IPS-18a (cell line): ENCODE results near the gene DYRK1A.
A peak's percentile ranks its signal among the peaks of the same experiment; 100 is the strongest.

Experiments used
- H3K27ac ChIP-seq: one replicate; pipeline ENCODE4 v1.5.1; 2013; ENCODE audit warnings: low read length
- H3K27me3 ChIP-seq: one replicate; pipeline ENCODE4 v1.6.1; 2013; ENCODE audit warnings: mild to moderate bottlenecking, low read length; ENCODE audit not compliant: control insufficient read depth, insufficient read depth
- H3K36me3 ChIP-seq: one replicate; pipeline ENCODE4 v1.6.1; 2013; ENCODE audit warnings: low read depth, low read length; ENCODE audit not compliant: control insufficient read depth
- H3K4me1 ChIP-seq: one replicate; pipeline ENCODE4 v1.6.1; 2013; ENCODE audit warnings: low read depth, low read length; ENCODE audit not compliant: control insufficient read depth
- H3K4me3 ChIP-seq: one replicate; pipeline ENCODE4 v1.5.1; 2013; ENCODE audit warnings: low read length
- H3K9ac ChIP-seq: one replicate; pipeline ENCODE4 v1.6.1; 2013; ENCODE audit warnings: mild to moderate bottlenecking, low read length, moderate library complexity
- H3K9me3 ChIP-seq: one replicate; pipeline ENCODE4 v1.6.1; 2013; ENCODE audit warnings: low read depth, low read length; ENCODE audit not compliant: control insufficient read depth

DYRK1A gene

DNA sequence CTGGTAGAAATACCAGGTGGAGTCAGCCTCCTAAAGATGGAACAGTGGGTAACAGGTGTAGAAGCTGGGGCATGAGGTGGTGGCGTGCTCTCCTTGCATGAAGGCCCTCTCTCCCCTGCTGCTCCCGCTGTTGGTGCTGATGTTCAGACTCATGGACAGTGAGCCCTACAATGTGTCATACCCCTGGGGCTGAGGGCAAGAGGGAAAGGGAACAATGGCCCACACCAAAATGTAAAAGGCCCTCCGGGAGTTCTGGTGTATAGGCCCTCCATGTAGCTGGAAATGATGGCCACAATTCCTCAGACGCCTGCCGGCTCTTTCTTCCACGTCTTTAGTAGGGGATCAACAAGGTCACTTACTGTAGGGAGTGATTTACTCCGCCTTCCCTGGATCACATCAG lies 194.9 kb downstream of the DYRK1A start:
- H3K36me3 ChIP-seq, result no peaks in the 10 kb centered on the region
- H3K9ac ChIP-seq, result no peak overlapping the region
- no peak overlapping the region for H3K4me3 ChIP-seq
- peaks cover 14% of the 10 kb centered on the region for H3K4me1 ChIP-seq
- peaks cover 9% of the 10 kb centered on the region for H3K27me3 ChIP-seq
- no peaks in the 10 kb centered on the region for H3K9me3 ChIP-seq
- H3K27ac ChIP-seq, result no peak overlapping the region

DNA sequence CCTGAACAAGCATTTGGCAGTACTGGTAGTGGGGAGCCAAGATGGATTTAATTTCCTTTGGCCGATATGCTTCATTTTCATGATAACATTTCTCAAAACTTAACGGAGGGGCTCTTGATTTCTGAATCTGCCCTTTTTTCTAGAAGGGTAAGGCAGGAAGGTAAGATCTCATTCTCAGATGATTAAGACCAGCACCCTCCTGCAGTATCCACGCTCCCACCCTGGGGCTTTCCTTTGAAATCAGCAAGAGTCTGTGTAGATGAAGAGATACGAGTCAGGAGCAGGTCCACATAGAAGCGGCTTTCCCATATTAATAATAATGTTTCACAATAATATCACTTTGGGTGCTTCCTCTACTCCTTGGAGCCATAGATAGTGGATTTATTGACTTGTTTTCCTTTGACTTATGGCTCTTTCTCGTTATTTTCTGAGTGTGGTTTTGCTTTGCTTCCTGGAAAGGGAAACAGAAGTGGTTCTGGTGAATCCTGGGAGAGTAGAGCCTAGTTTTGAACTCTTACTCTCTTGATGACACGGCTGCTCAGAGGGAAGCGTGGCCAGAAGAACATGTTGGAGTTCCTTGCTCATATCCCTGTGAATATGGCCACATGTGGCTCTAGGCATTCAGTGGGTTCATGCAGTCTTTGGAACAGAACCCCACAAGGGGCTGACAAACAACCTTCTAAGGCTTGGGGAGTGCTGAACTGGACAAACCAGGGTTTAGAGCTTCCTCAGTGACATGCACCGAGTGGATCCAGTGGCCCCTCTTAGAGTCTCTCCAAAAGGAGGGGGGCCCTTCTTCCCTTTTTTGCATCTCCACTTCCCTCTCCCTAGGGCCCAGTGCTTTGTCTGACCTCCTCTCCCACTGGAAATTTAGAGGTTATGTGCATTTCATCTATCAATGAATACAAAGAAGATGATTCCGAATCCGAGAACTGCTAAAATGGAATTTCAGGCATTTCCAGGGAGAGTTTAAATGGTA lies 195.7 kb downstream of the DYRK1A start:
- Histone ChIP-seq H3K27me3 (peaks cover 9% of the 10 kb centered on the region), H3K27ac (no peak overlapping the region), H3K36me3 (no peaks in the 10 kb centered on the region), H3K4me1 (peaks cover 14% of the 10 kb centered on the region), H3K4me3 (no peak overlapping the region), H3K9ac (no peak overlapping the region), H3K9me3 (no peaks in the 10 kb centered on the region)

GRCh38 chr21:37562920-37563640 lies 196.5 kb downstream of the DYRK1A start:
- H3K4me3 ChIP-seq, result peak overlapping the region; percentile 45
- peak overlapping the region; percentile 4 for H3K9ac ChIP-seq
- peaks cover 14% of the 10 kb centered on the region for H3K4me1 ChIP-seq
- no peaks in the 10 kb centered on the region for H3K36me3 ChIP-seq
- peaks cover 9% of the 10 kb centered on the region for H3K27me3 ChIP-seq
- no peaks in the 10 kb centered on the region for H3K9me3 ChIP-seq
- no peak overlapping the region for H3K27ac ChIP-seq

DNA sequence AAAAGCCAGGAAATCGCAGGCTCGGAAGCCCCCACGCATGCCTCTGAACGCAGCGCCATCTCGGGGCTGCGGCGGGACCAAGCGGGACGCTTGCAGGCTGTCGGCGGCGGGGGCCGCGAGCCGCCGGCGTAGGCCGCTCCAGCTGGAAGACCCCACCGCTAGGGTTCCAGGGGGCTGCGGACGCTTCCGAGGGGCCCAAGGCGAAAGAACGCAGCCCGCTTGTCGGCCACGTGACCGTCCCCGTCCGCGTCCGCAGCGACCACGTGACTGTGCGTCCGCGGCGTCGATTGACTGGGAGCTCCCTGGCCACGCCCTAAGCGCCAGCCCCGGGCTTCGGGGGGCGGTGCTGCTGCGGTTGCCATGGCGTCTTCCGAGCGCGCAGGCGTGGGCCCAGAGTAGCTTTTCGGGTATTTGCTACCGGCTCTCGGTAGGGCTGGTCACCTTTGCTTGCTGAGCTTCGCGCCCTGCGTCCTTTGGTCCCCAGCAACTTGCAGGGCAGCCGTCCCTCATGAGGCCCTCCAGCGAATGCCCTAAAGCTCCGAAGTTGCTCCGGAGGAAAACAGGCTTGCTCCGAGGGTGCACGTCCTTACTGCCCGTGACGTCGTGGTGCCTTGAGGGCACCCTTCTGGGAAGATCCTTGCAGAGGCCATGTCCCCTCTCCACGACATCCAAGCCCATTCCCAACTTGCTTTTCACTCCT lies 197.2 kb downstream of the DYRK1A start:
- Histone ChIP-seq H3K36me3 (no peaks in the 10 kb centered on the region), H3K27me3 (peaks cover 9% of the 10 kb centered on the region), H3K4me1 (peaks cover 14% of the 10 kb centered on the region), H3K27ac (no peak overlapping the region), H3K9ac (peak overlapping the region; percentile 21), H3K4me3 (peak overlapping the region; percentile 58), H3K9me3 (no peaks in the 10 kb centered on the region)

GRCh38 chr21:37564341-37564923 lies 197.9 kb downstream of the DYRK1A start:
- H3K27me3 ChIP-seq, result peaks cover 9% of the 10 kb centered on the region
- H3K9ac ChIP-seq, result peak overlapping the region; percentile 21
- H3K36me3 ChIP-seq, result no peaks in the 10 kb centered on the region
- H3K4me3 ChIP-seq, result peak overlapping the region; percentile 58
- peaks cover 14% of the 10 kb centered on the region for H3K4me1 ChIP-seq
- H3K27ac ChIP-seq, result peak overlapping the region; percentile 33
- no peaks in the 10 kb centered on the region for H3K9me3 ChIP-seq

DNA sequence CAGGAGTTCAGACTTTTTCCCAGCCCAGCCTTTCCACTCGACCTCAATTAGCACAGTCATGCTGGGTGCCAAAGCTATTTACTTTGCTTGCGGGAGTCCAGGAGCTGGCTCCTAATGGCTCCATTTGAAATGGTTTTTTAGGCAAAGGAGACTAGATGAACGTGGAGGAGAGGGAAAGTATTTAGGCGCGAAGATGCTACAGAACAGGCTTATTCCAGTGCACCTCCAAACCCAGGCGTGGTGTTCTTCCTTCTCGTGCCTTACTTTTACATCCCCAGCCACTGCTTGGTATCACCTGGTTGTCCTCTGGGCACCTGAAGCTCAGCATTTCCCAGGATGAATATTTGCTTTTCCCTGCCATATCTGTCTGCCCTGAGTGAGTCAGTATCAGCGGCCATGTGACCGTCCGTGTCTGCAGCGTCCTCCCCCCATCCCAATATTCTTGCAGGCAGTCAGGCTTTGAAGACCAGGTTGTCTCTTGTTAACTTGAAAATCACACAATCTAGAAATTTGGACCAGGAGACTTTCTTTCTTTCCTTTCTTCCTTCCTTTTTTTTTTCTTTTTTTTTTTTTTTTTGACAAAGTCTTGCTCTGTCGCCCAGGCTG lies 198.5 kb downstream of the DYRK1A start:
- peak overlapping the region; percentile 21 for H3K9ac ChIP-seq
- peak overlapping the region; percentile 33 for H3K27ac ChIP-seq
- no peaks in the 10 kb centered on the region for H3K9me3 ChIP-seq
- H3K4me1 ChIP-seq, result peaks cover 14% of the 10 kb centered on the region
- peaks cover 9% of the 10 kb centered on the region for H3K27me3 ChIP-seq
- H3K4me3 ChIP-seq, result peak overlapping the region; percentile 58
- H3K36me3 ChIP-seq, result no peaks in the 10 kb centered on the region

DNA sequence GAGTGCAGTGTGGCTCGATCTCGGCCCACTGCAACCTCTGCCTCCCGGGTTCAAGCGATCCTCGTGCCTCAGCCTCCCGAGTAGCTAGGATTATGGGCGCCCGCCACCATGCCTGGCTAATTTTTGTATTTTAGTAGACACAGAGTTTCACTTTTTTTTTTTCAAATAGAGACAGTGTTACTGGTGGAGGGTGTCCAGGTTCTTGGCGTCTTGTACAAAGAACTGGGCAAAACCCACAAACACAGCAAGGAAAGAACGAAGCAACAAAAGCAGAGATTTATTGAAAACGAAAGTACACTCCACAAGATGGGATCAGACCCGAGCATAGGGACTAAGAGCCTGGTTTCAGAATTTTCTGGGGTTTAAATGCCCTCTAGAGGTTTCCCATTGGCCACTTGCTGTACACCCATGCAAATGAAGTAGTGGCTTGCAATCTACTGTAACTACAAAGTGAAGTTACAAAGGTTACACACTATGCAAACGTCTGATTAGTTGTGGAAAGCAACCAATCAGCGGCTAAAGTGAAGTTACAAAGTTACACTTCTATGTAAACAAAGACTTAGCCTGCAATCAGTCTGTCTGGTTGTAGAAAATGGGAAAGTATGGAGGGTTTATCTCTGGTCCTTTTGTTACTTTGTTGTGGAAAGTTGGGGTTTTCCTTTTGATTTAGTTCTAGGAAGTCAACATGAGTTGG lies 199.1 kb downstream of the DYRK1A start:
- no peaks in the 10 kb centered on the region for H3K9me3 ChIP-seq
- H3K27ac ChIP-seq, result no peak overlapping the region

GRCh38 chr21:37566790-37567615 lies 200.4 kb downstream of the DYRK1A start:
- no peak overlapping the region for H3K9ac ChIP-seq
- no peaks in the 10 kb centered on the region for H3K9me3 ChIP-seq
- H3K4me1 ChIP-seq, result peaks cover 14% of the 10 kb centered on the region
- no peaks in the 10 kb centered on the region for H3K36me3 ChIP-seq
- peaks cover 9% of the 10 kb centered on the region for H3K27me3 ChIP-seq
- H3K4me3 ChIP-seq, result no peak overlapping the region
- no peak overlapping the region for H3K27ac ChIP-seq

More for the DNA sequence above, 199.1 kb downstream of the DYRK1A start:
- Histone ChIP-seq H3K36me3 (no peaks in the 10 kb centered on the region), H3K4me3 (no peak overlapping the region), H3K9ac (no peak overlapping the region), H3K27me3 (peaks cover 9% of the 10 kb centered on the region), H3K4me1 (peaks cover 14% of the 10 kb centered on the region)

DNA sequence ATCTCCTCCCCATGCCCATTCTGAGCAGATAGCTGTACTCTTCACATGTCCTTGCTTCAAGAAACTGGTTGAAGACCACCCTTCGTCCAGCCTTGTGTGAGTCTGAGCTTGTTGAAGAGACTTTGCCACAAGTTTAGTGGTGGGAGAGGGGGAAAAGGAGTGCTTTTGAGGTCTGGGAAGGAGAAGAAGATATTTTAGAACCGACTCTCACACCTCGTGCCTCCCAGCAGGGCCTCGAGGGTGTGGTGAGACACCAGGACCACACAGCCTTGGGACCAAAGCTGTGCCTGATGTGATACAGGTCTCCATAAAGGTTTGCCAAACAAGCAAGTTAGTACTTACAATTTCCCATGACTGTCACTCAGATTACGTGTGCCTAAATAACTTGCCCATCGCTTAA lies 201.8 kb downstream of the DYRK1A start:
- H3K4me1 ChIP-seq, result peaks cover 14% of the 10 kb centered on the region
- no peaks in the 10 kb centered on the region for H3K9me3 ChIP-seq
- H3K27me3 ChIP-seq, result peaks cover under 1% of the 10 kb centered on the region
- H3K9ac ChIP-seq, result no peak overlapping the region
- no peak overlapping the region for H3K27ac ChIP-seq
- no peak overlapping the region for H3K4me3 ChIP-seq
- no peaks in the 10 kb centered on the region for H3K36me3 ChIP-seq

DNA sequence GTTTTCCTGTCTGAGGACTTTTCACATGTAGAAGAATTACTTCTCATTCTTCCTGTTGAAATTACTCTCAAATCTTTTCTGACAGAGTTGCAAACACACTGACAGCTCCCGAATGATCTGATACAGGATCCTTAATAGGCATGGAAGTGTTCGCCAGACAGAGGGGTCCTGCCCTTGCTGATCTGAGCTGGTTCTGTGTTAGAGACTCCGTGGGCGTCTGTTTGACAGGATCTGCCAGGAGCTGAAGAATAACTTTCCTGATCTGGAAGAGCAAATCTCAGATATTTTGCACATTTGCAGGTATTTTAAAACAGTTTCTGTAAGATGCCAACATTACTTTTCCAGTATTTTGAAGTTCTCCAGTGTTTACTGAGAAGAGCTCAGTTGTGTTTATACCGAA lies 202.3 kb downstream of the DYRK1A start:
- H3K27me3 ChIP-seq, result no peaks in the 10 kb centered on the region
- H3K9ac ChIP-seq, result no peak overlapping the region
- no peak overlapping the region for H3K4me3 ChIP-seq
- H3K9me3 ChIP-seq, result no peaks in the 10 kb centered on the region
- no peak overlapping the region for H3K27ac ChIP-seq
- no peaks in the 10 kb centered on the region for H3K36me3 ChIP-seq
- H3K4me1 ChIP-seq, result peaks cover 13% of the 10 kb centered on the region
